ENCODE data around the gene POLRMT. TPM values are rescaled to one million over a fixed set of nuclear protein-coding genes. Genes with fewer than 3 reads are reported as not detected.
A peak's percentile ranks its signal among the peaks of the same experiment; 100 is the strongest.

POLRMT gene
- total RNA-seq, 1 donor from 2014 or later = 14.1 TPM

- Histone ChIP-seq H3K9ac (no peak overlapping the region), H3F3A (ENCODE audit: low read depth) (peaks cover 14% of the 10 kb centered on the region), H4K20me1 (ENCODE audit: low read depth) (peaks cover 55% of the 10 kb centered on the region), H3K36me3 (no peaks in the 10 kb centered on the region), H3K9me3 (ENCODE audit: low read depth) (no peaks in the 10 kb centered on the region), H3K4me3 (no peak overlapping the region), H3K4me2 (peak overlapping the region; percentile 70), H3K27me3 (peaks cover 46% of the 10 kb centered on the region), H3K27ac (no peak overlapping the region), H3K79me2 (ENCODE audit: low read depth) (no peaks in the 10 kb centered on the region), H3K4me1 (peaks cover 13% of the 10 kb centered on the region), H2AFZ (replicated peaks) (no peak overlapping the region)
- Mint-ChIP-seq H3K9me3 (peaks cover 4% of the 10 kb centered on the region), H3K4me3 (no peak overlapping the region), H3K4me1 (peaks cover 3% of the 10 kb centered on the region), H3K36me3 (no peaks in the 10 kb centered on the region), H3K27me3 (ENCODE audit: insufficient read depth, low read depth) (peaks cover 36% of the 10 kb centered on the region), H3K27ac (no peak overlapping the region)
- no peak for TF ChIP-seq EZH2 (IDR thresholded peaks at IDR 0.05)
- TF ChIP-seq, protein P1, sequence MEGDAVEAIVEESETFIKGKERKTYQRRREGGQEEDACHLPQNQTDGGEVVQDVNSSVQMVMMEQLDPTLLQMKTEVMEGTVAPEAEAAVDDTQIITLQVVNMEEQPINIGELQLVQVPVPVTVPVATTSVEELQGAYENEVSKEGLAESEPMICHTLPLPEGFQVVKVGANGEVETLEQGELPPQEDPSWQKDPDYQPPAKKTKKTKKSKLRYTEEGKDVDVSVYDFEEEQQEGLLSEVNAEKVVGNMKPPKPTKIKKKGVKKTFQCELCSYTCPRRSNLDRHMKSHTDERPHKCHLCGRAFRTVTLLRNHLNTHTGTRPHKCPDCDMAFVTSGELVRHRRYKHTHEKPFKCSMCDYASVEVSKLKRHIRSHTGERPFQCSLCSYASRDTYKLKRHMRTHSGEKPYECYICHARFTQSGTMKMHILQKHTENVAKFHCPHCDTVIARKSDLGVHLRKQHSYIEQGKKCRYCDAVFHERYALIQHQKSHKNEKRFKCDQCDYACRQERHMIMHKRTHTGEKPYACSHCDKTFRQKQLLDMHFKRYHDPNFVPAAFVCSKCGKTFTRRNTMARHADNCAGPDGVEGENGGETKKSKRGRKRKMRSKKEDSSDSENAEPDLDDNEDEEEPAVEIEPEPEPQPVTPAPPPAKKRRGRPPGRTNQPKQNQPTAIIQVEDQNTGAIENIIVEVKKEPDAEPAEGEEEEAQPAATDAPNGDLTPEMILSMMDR (IDR thresholded peaks at IDR 0.05) = no peak
- peak; percentile 73 for TF ChIP-seq EZH2phosphoT487 (IDR thresholded peaks at IDR 0.05)
- DNase-seq (ENCODE audit: low spot score) = peak; percentile 88
These were observed 37.7 kb downstream of the POLRMT start for GRCh38 chr19:595326-596262.

DNA sequence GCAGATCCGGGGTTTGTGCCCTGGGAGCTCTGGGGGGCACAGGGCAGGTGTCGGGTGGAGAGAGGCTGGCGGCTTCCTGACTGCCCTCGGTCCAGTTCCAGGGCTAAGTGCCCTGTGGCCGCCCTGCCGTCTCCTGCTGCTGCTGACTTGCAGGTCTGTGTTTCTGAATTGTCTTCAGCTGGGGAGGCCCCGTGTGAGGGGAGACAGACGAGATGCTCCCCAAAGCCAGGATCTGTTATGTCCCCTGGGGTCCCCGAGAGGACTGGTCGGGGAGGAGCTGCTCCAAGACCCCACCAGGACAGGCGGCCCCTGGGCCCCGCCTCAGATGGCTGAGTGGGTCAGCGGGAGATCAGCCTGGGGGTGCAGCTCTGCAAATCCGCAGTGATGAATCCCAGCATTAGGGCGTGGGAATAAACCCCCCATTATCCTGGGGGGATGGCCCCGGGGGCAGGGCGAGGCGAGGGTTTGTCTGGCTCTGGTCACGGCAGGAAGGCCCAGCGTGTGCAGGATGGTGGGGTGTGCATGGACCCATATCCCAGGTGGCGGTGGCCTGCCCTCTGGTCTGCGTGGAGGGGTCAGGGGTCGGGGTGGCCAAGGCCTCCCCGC is 39.0 kb downstream of the POLRMT start:
- H3K27me3 ChIP-seq = peaks cover 53% of the 10 kb centered on the region
- no peak overlapping the region for H3K27ac Mint-ChIP-seq
- H3K27me3 Mint-ChIP-seq (ENCODE audit: insufficient read depth, low read depth) = peaks cover 33% of the 10 kb centered on the region
- no peaks in the 10 kb centered on the region for H3K36me3 ChIP-seq
- H3K79me2 ChIP-seq (ENCODE audit: low read depth) = no peaks in the 10 kb centered on the region
- no peak overlapping the region for H2AFZ ChIP-seq (replicated peaks)
- no peak overlapping the region for H3K4me3 ChIP-seq
- H3K27ac ChIP-seq = no peak overlapping the region
- H3K4me1 ChIP-seq = peaks cover 13% of the 10 kb centered on the region
- no peak overlapping the region for H3K4me2 ChIP-seq
- DNase-seq (ENCODE audit: low spot score) = no peak
- TF ChIP-seq EZH2phosphoT487 (IDR thresholded peaks at IDR 0.05) (no peak), EZH2 (IDR thresholded peaks at IDR 0.05) (no peak)
- TF ChIP-seq, protein P1 (IDR thresholded peaks at IDR 0.05) = no peak
- peaks cover 15% of the 10 kb centered on the region for H3F3A ChIP-seq (ENCODE audit: low read depth)
- no peaks in the 10 kb centered on the region for H3K36me3 Mint-ChIP-seq
- peaks cover 60% of the 10 kb centered on the region for H4K20me1 ChIP-seq (ENCODE audit: low read depth)
- peaks cover 4% of the 10 kb centered on the region for H3K9me3 Mint-ChIP-seq
- H3K9ac ChIP-seq = no peak overlapping the region
- peaks cover 3% of the 10 kb centered on the region for H3K4me1 Mint-ChIP-seq
- H3K9me3 ChIP-seq (ENCODE audit: low read depth) = no peaks in the 10 kb centered on the region
- H3K4me3 Mint-ChIP-seq = no peak overlapping the region

- Mint-ChIP-seq H3K4me3 (no peak overlapping the region), H3K4me1 (peaks cover 3% of the 10 kb centered on the region)
These were observed 39.8 kb downstream of the POLRMT start for GRCh38 chr19:593505-593904.

More at GRCh38 chr19:593505-593904, 39.8 kb downstream of the POLRMT start:
- Histone ChIP-seq H3K4me3 (no peak overlapping the region), H3K4me1 (peaks cover 13% of the 10 kb centered on the region), H3K9me3 (ENCODE audit: low read depth) (no peaks in the 10 kb centered on the region), H3K27me3 (peaks cover 62% of the 10 kb centered on the region), H3K9ac (no peak overlapping the region), H2AFZ (replicated peaks) (no peak overlapping the region), H4K20me1 (ENCODE audit: low read depth) (peaks cover 69% of the 10 kb centered on the region), H3K79me2 (ENCODE audit: low read depth) (no peaks in the 10 kb centered on the region), H3F3A (ENCODE audit: low read depth) (peaks cover 23% of the 10 kb centered on the region), H3K36me3 (no peaks in the 10 kb centered on the region), H3K4me2 (no peak overlapping the region), H3K27ac (no peak overlapping the region)
- Mint-ChIP-seq H3K36me3 (no peaks in the 10 kb centered on the region), H3K27me3 (ENCODE audit: insufficient read depth, low read depth) (peaks cover 37% of the 10 kb centered on the region), H3K27ac (no peak overlapping the region), H3K9me3 (peaks cover 4% of the 10 kb centered on the region)
- TF ChIP-seq EZH2 (IDR thresholded peaks at IDR 0.05) = no peak
- TF ChIP-seq, protein P1 (IDR thresholded peaks at IDR 0.05) = no peak
- TF ChIP-seq EZH2phosphoT487 (IDR thresholded peaks at IDR 0.05) = no peak
- DNase-seq (ENCODE audit: low spot score) = no peak

Data from neural progenitor cell (in vitro differentiated cells).